Measurements from ENCODE around the gene FHL1. TPM values are rescaled to one million over a fixed set of nuclear protein-coding genes. Genes with fewer than 3 reads are reported as not detected.

The FHL1 gene
- total RNA-seq, 1 donor from 2014 or later: 161 TPM

DNA sequence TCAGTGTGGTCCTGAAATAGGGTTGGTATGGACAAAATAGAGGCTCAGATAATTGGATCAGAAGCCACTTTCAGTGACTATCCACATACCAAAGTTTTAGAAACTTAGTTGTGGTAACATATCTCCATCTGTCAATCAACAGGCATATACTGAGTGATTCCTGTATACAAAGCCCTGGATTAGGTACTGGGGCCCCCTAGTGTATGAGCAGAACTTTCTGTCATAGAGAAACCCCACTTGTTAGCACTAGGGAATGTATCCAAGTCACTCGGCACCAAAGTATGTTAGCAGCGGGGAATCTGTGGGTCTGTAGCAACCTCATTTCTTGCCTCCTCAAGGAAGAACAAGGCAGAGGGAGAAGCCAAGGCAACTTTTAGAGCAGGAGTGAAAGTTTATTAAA lies 53.1 kb downstream of the FHL1 start:
- no peak overlapping the region for H3K27ac Mint-ChIP-seq (ENCODE audit: unreplicated experiment)
- H3K4me3 Mint-ChIP-seq (ENCODE audit: unreplicated experiment): no peak overlapping the region
- peaks cover 7% of the 10 kb centered on the region for H3K9me3 Mint-ChIP-seq (ENCODE audit: unreplicated experiment)
- no peak for DNase-seq
- peaks cover 28% of the 10 kb centered on the region for H3K4me1 Mint-ChIP-seq (ENCODE audit: low read depth, unreplicated experiment)
- no peaks in the 10 kb centered on the region for H3K27me3 Mint-ChIP-seq (ENCODE audit: unreplicated experiment)
- TF ChIP-seq, protein P1, sequence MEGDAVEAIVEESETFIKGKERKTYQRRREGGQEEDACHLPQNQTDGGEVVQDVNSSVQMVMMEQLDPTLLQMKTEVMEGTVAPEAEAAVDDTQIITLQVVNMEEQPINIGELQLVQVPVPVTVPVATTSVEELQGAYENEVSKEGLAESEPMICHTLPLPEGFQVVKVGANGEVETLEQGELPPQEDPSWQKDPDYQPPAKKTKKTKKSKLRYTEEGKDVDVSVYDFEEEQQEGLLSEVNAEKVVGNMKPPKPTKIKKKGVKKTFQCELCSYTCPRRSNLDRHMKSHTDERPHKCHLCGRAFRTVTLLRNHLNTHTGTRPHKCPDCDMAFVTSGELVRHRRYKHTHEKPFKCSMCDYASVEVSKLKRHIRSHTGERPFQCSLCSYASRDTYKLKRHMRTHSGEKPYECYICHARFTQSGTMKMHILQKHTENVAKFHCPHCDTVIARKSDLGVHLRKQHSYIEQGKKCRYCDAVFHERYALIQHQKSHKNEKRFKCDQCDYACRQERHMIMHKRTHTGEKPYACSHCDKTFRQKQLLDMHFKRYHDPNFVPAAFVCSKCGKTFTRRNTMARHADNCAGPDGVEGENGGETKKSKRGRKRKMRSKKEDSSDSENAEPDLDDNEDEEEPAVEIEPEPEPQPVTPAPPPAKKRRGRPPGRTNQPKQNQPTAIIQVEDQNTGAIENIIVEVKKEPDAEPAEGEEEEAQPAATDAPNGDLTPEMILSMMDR (IDR thresholded peaks at IDR 0.05; ENCODE audit: partially characterized antibody, unreplicated experiment): no peak
- H3K36me3 Mint-ChIP-seq (ENCODE audit: unreplicated experiment): no peaks in the 10 kb centered on the region

DNA sequence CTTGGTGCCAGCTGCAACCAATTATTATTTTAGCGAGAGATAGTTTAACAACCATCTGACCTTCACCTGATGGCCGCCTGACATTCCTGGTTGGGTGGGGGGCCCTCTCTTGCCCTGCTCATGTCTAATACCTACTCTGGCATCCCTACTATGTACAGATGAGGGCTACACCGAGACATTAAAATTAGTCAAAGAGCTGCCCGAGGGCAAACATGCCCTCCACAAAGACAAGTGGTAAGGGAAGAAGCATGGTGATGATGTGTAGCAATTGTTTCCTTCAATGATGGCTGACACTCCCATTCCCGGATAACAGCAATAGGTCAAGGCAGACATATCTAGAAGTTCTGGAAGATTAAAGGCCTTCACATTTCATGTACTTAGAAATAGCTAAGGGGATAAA lies 54.3 kb downstream of the FHL1 start:
- peaks cover 31% of the 10 kb centered on the region for H3K4me1 Mint-ChIP-seq (ENCODE audit: low read depth, unreplicated experiment)
- no peak overlapping the region for H3K27ac Mint-ChIP-seq (ENCODE audit: unreplicated experiment)
- H3K9me3 Mint-ChIP-seq (ENCODE audit: unreplicated experiment): peaks cover 3% of the 10 kb centered on the region
- no peaks in the 10 kb centered on the region for H3K36me3 Mint-ChIP-seq (ENCODE audit: unreplicated experiment)
- DNase-seq: no peak
- TF ChIP-seq, protein P1 (IDR thresholded peaks at IDR 0.05; ENCODE audit: partially characterized antibody, unreplicated experiment): no peak
- H3K4me3 Mint-ChIP-seq (ENCODE audit: unreplicated experiment): no peak overlapping the region
- no peaks in the 10 kb centered on the region for H3K27me3 Mint-ChIP-seq (ENCODE audit: unreplicated experiment)

DNA sequence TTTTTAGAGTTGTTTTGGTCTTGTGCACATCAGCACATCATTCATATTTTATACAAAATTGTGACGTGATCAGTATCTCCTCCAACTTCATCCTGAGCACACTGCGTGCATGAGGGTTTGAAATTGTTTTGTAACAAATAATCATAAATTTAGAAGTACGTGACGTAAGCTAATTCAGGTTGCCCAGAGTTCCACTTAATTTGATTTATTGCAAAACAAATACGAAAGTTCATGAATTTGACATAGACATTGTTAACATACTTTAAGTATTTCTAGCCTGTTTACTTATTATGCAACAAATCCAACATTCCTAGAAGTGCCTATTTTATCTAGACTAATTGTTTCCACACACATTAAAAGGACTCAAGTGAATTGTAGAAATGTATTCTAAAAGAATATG lies 55.6 kb downstream of the FHL1 start:
- no peak overlapping the region for H3K4me3 Mint-ChIP-seq (ENCODE audit: unreplicated experiment)
- TF ChIP-seq, protein P1 (IDR thresholded peaks at IDR 0.05; ENCODE audit: partially characterized antibody, unreplicated experiment): no peak
- no peaks in the 10 kb centered on the region for H3K27me3 Mint-ChIP-seq (ENCODE audit: unreplicated experiment)
- peaks cover 29% of the 10 kb centered on the region for H3K4me1 Mint-ChIP-seq (ENCODE audit: low read depth, unreplicated experiment)
- H3K36me3 Mint-ChIP-seq (ENCODE audit: unreplicated experiment): no peaks in the 10 kb centered on the region
- H3K9me3 Mint-ChIP-seq (ENCODE audit: unreplicated experiment): peaks cover 3% of the 10 kb centered on the region
- H3K27ac Mint-ChIP-seq (ENCODE audit: unreplicated experiment): no peak overlapping the region
- DNase-seq: no peak

GRCh38 chrX:136203438-136203837 lies 56.1 kb downstream of the FHL1 start:
- Mint-ChIP-seq H3K9me3 (ENCODE audit: unreplicated experiment) (peaks cover 3% of the 10 kb centered on the region), H3K4me3 (ENCODE audit: unreplicated experiment) (no peak overlapping the region), H3K27ac (ENCODE audit: unreplicated experiment) (no peak overlapping the region), H3K4me1 (ENCODE audit: low read depth, unreplicated experiment) (peaks cover 25% of the 10 kb centered on the region), H3K36me3 (ENCODE audit: unreplicated experiment) (no peaks in the 10 kb centered on the region), H3K27me3 (ENCODE audit: unreplicated experiment) (no peaks in the 10 kb centered on the region)
- TF ChIP-seq, protein P1 (IDR thresholded peaks at IDR 0.05; ENCODE audit: partially characterized antibody, unreplicated experiment): no peak
- no peak for DNase-seq

GRCh38 chrX:136203951-136204350 lies 56.6 kb downstream of the FHL1 start:
- Mint-ChIP-seq H3K27ac (ENCODE audit: unreplicated experiment) (no peak overlapping the region), H3K27me3 (ENCODE audit: unreplicated experiment) (no peaks in the 10 kb centered on the region)

More at GRCh38 chrX:136203951-136204350, 56.6 kb downstream of the FHL1 start:
- peaks cover 3% of the 10 kb centered on the region for H3K9me3 Mint-ChIP-seq (ENCODE audit: unreplicated experiment)
- H3K36me3 Mint-ChIP-seq (ENCODE audit: unreplicated experiment): no peaks in the 10 kb centered on the region
- no peak for DNase-seq
- H3K4me1 Mint-ChIP-seq (ENCODE audit: low read depth, unreplicated experiment): peaks cover 20% of the 10 kb centered on the region
- H3K4me3 Mint-ChIP-seq (ENCODE audit: unreplicated experiment): no peak overlapping the region
- TF ChIP-seq, protein P1 (IDR thresholded peaks at IDR 0.05; ENCODE audit: partially characterized antibody, unreplicated experiment): no peak

All from glutamatergic neuron (in vitro differentiated cells).